Loucy (cell line): ENCODE measurements around the gene PSMD1.

Experiments
- H2AFZ ChIP-seq: fragments of 200-600 bp; sonication (generic); 2 replicates; pipeline ENCODE4 v1.6.0; 2016; ENCODE audit warnings: antibody characterized with exemption, mild to moderate bottlenecking, low read length, moderate library complexity
- H3F3A ChIP-seq: fragments of 200-600 bp; 2 replicates; pipeline ENCODE4 v1.6.0; 2016; ENCODE audit warnings: antibody characterized with exemption, low read depth, mild to moderate bottlenecking
- H3K27me3 ChIP-seq: fragments of 200-600 bp; sonication (generic); 2 replicates; pipeline ENCODE4 v1.6.1; 2014; ENCODE audit warnings: low read length, mild to moderate bottlenecking; ENCODE audit not compliant: insufficient read depth, poor library complexity, severe bottlenecking
- H3K36me3 ChIP-seq: fragments of 200-600 bp; sonication (generic); 2 replicates; pipeline ENCODE4 v1.6.1; 2016; ENCODE audit warnings: low read length; ENCODE audit not compliant: insufficient read depth
- H3K4me1 ChIP-seq: fragments of 200-600 bp; sonication (generic); 2 replicates; pipeline ENCODE4 v1.5.1; 2014; ENCODE audit warnings: low read length, mild to moderate bottlenecking; ENCODE audit not compliant: insufficient read depth, poor library complexity, severe bottlenecking
- H3K4me2 ChIP-seq: fragments of 200-600 bp; sonication (generic); 2 replicates; pipeline ENCODE4 v1.6.0; 2014; ENCODE audit warnings: antibody characterized with exemption, low read length, low read depth, mild to moderate bottlenecking; ENCODE audit not compliant: poor library complexity, severe bottlenecking
- H3K4me3 ChIP-seq: fragments of 200-600 bp; sonication (generic); 2 replicates; pipeline ENCODE4 v1.5.1; 2014; ENCODE audit warnings: low read length, mild to moderate bottlenecking, mixed read lengths; ENCODE audit not compliant: poor library complexity, severe bottlenecking
- H3K79me2 ChIP-seq: fragments of 200-600 bp; sonication (generic); 2 replicates; pipeline ENCODE4 v1.6.1; 2014; ENCODE audit warnings: low read length; ENCODE audit not compliant: insufficient read depth
- H3K9ac ChIP-seq: fragments of 200-600 bp; sonication (generic); 2 replicates; pipeline ENCODE4 v1.6.0; 2014; ENCODE audit warnings: mild to moderate bottlenecking, low read depth, low read length, moderate library complexity; ENCODE audit not compliant: poor library complexity, severe bottlenecking
- H3K9me2 ChIP-seq: fragments of 200-600 bp; sonication (generic); replicated peaks from 2 replicates; pipeline ENCODE4 v1.6.1; 2016; ENCODE audit warnings: low read depth, low read length, mixed read lengths
- H3K9me3 ChIP-seq: fragments of 200-600 bp; sonication (generic); 2 replicates; pipeline ENCODE4 v1.6.1; 2014; ENCODE audit warnings: mild to moderate bottlenecking, antibody characterized with exemption, low read length, low read depth; ENCODE audit not compliant: insufficient read depth
- H4K20me1 ChIP-seq: fragments of 200-600 bp; sonication (generic); 2 replicates; pipeline ENCODE4 v1.6.0; 2014; ENCODE audit warnings: antibody characterized with exemption, low read length, mild to moderate bottlenecking; ENCODE audit not compliant: insufficient read depth, poor library complexity, severe bottlenecking
- CTCF ChIP-seq: fragments of 200-600 bp; sonication (generic); conservative IDR thresholded peaks from 2 replicates; pipeline ENCODE4 v1.5.1; 2014; ENCODE audit warnings: mild to moderate bottlenecking, antibody characterized with exemption, low read length
- EZH2phosphoT487 ChIP-seq: fragments of 200-600 bp; IDR thresholded peaks from 2 replicates; pipeline ENCODE4 v1.6.1; 2018; ENCODE audit warnings: antibody characterized with exemption, mild to moderate bottlenecking, moderate library complexity, borderline replicate concordance

PSMD1 gene

GRCh38 chr2:231056453-231057416 lies at the start of gene PSMD1:
Gene PSMD1 (plus strand): TSS chr2:231056867. CDS start chr2:231057026, 159 bp downstream.
- Histone ChIP-seq H4K20me1 (peaks cover 40% of the 10 kb centered on the region), H3K4me2 (peak within 1 kb of the TSS; percentile 82), H3K4me3 (peak within 1 kb of the TSS; percentile 98), H2AFZ (peak within 1 kb of the TSS; percentile 86), H3K9me3 (no peaks in the 10 kb centered on the region), H3F3A (no peaks in the 10 kb centered on the region), H3K79me2 (peaks cover 49% of the 10 kb centered on the region), H3K9me2 (no peaks in the 10 kb centered on the region), H3K4me1 (peaks cover 35% of the 10 kb centered on the region), H3K27me3 (peaks cover 5% of the 10 kb centered on the region), H3K36me3 (peaks cover 6% of the 10 kb centered on the region; the same call in 1 of the 2 replicates), H3K9ac (peak within 1 kb of the TSS; percentile 97)
- TF ChIP-seq EZH2phosphoT487 (no peak), CTCF (peak; percentile 88)

GRCh38 chr2:231007286-231008098 lies 49.2 kb upstream of the PSMD1 start:
- Histone ChIP-seq H3K9me2 (no peaks in the 10 kb centered on the region), H3K9me3 (no peaks in the 10 kb centered on the region), H2AFZ (no peak overlapping the region), H3K4me3 (no peak overlapping the region), H3F3A (no peaks in the 10 kb centered on the region), H3K36me3 (no peaks in the 10 kb centered on the region), H3K4me2 (no peak overlapping the region), H3K79me2 (no peaks in the 10 kb centered on the region), H3K27me3 (peaks cover 4% of the 10 kb centered on the region), H4K20me1 (no peaks in the 10 kb centered on the region), H3K4me1 (no peaks in the 10 kb centered on the region), H3K9ac (no peak overlapping the region)
- TF ChIP-seq EZH2phosphoT487 = no peak
- TF ChIP-seq CTCF = no peak

DNA sequence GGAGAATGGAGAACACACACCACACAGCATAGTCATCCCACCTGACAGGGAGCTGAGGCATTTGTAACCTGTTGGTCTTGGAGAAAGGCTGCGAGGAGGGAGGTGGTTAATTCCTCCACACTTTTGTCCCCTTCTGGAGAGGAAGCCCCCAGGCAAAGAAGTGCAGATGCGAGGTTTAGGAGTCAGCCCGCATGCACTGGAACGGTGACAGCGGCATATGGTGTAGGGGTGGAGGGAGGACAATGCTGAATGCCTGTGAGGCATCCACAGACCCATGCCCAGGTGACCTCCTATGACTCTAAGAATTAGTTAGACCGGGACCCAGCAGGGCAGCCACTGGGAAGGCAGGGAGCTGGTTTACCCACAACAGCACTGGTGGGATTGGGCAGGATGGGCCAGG lies 48.5 kb upstream of the PSMD1 start:
- H3K27me3 ChIP-seq = peaks cover 3% of the 10 kb centered on the region
- TF ChIP-seq EZH2phosphoT487 = no peak
- TF ChIP-seq CTCF = no peak
- no peaks in the 10 kb centered on the region for H3K4me1 ChIP-seq
- no peak overlapping the region for H3K4me2 ChIP-seq
- no peak overlapping the region for H3K4me3 ChIP-seq
- H2AFZ ChIP-seq = no peak overlapping the region
- H3K36me3 ChIP-seq = no peaks in the 10 kb centered on the region
- no peak overlapping the region for H3K9ac ChIP-seq
- H4K20me1 ChIP-seq = no peaks in the 10 kb centered on the region
- H3K9me3 ChIP-seq = no peaks in the 10 kb centered on the region
- H3K79me2 ChIP-seq = no peaks in the 10 kb centered on the region
- no peaks in the 10 kb centered on the region for H3F3A ChIP-seq
- H3K9me2 ChIP-seq = no peaks in the 10 kb centered on the region
